H1 (cell line): ENCODE results near the gene DUSP7.

Source experiments
- CHD2 ChIP-seq: IDR thresholded peaks from 2 replicates; pipeline ENCODE4 v1.6.1; 2012; ENCODE audit warnings: low read length, improper control_type of control experiment
- CTCF ChIP-seq, 3 experiments: IDR thresholded peaks; 1 replicate in 2 of 3; 2 replicates in 1 of 3; pipeline versions ENCODE4 v1.5.1 to v1.6.1; 2011; ENCODE audit warnings: low read length in 3 of 3, mild to moderate bottlenecking in 3 of 3, inconsistent platforms in 2 of 3, low read depth in 1 of 3, moderate library complexity in 1 of 3; ENCODE audit not compliant: insufficient read depth in 1 of 3; ENCODE audit errors: control extremely low read depth in 1 of 3
- EP300 ChIP-seq, 2 experiments: IDR thresholded peaks; 1 replicate in 1 of 2; 2 replicates in 1 of 2; pipeline ENCODE4 v1.6.1; 2011 to 2012; ENCODE audit warnings: low read depth in 2 of 2, low read length in 2 of 2, mild to moderate bottlenecking in 2 of 2, borderline replicate concordance in 1 of 2, inconsistent platforms in 1 of 2, moderate library complexity in 1 of 2
- POLR2A ChIP-seq, 2 experiments: IDR thresholded peaks; 1 replicate in 1 of 2; 2 replicates in 1 of 2; pipeline ENCODE4 v1.6.1; 2011; ENCODE audit warnings: low read depth in 2 of 2, low read length in 2 of 2, mild to moderate bottlenecking in 2 of 2; ENCODE audit errors: control extremely low read depth in 1 of 2
- POLR2AphosphoS5 ChIP-seq: IDR thresholded peaks from 2 replicates; pipeline ENCODE4 v1.6.1; 2011; ENCODE audit warnings: low read depth, low read length
- SIX5 ChIP-seq: IDR thresholded peaks from 2 replicates; pipeline ENCODE4 v1.6.1; 2011; ENCODE audit warnings: mild to moderate bottlenecking, low read depth, low read length

- TF ChIP-seq SIX5 (no peak), POLR2A (IDR thresholded peaks at IDR 0.05; ENCODE audit: control extremely low read depth in 1 of 2, low read depth in 2 of 2, low read length in 2 of 2) (no peak), CTCF (IDR thresholded peaks at IDR 0.05; ENCODE audit: control extremely low read depth in 1 of 3, insufficient read depth in 1 of 3, low read depth in 1 of 3, low read length in 3 of 3) (no peak), EP300 (IDR thresholded peaks at IDR 0.05; ENCODE audit: borderline replicate concordance in 1 of 2, low read depth in 2 of 2, low read length in 2 of 2) (no peak), POLR2AphosphoS5 (no peak), CHD2 (no peak)
Observed at GRCh38 chr3:52013802-52014598, 42.4 kb downstream of the DUSP7 start.
